A549 (cell line): ENCODE measurements around the gene KAT7. TPM values are rescaled to one million over a fixed set of nuclear protein-coding genes. Genes with fewer than 3 reads are reported as not detected.

Source experiments
- ATAC-seq, 2 experiments: fragments of 200-7000 bp in 1 of 2; fragments of >200 bp in 1 of 2; cut with Nextera tagmentation in 1 of 2; cut with Tn5 transposase in 1 of 2; 3 replicates each; pipeline versions ENCODE4 v1.8.0 to v1.9.1; 2018 to 2020; ENCODE audit warnings: mild to moderate bottlenecking in 1 of 2, moderate library complexity in 1 of 2
- CTCF ChIA-PET: fragments of 300-600 bp; sonication (Branson Sonifier 250); formaldehyde crosslinking; extraction: SDS; loops from one replicate; lab custom pipeline; 2021; ENCODE audit warnings: antibody characterized with exemption, inconsistent platforms; lab: Yijun Ruan, JAX
- POLR2A ChIA-PET: fragments of 350-600 bp; formaldehyde crosslinking; extraction: SDS; loops from one replicate; lab custom pipeline; 2021; ENCODE audit warnings: antibody characterized with exemption, inconsistent platforms; lab: Yijun Ruan, JAX
- DNase-seq, 2 experiments: peaks; one replicate each; pipeline versions ENCODE4 v3.0.0 to v3.0.0-alpha.2; 2011 to 2016; ENCODE audit warnings: low read depth in 1 of 2, low spot score in 1 of 2
- FAIRE-seq: peaks from 2 replicates; lab custom pipeline; 2011; peaks lifted over from hg19 to GRCh38; lab: Jason Lieb, UNC
- H3K27ac ChIP-seq, 2 experiments: fragments of >200 bp; sonication (Bioruptor Twin); formaldehyde crosslinking; 3 replicates each; pipeline ENCODE4 v1.5.1; 2016 to 2017
- H3K4me1 ChIP-seq: fragments of >200 bp; sonication (Bioruptor Twin); formaldehyde crosslinking; 3 replicates; pipeline ENCODE4 v1.6.1; 2016
- H3K4me2 ChIP-seq: fragments of >200 bp; sonication (Bioruptor Twin); formaldehyde crosslinking; 3 replicates; pipeline ENCODE4 v1.6.1; 2016
- H3K4me3 ChIP-seq: fragments of >200 bp; sonication (Bioruptor Twin); formaldehyde crosslinking; 3 replicates; pipeline ENCODE4 v1.5.1; 2016
- H3K9me3 ChIP-seq: fragments of >200 bp; sonication (Bioruptor Twin); formaldehyde crosslinking; 3 replicates; pipeline ENCODE4 v1.6.1; 2016
- ATOH8 ChIP-seq: fragments of 250-450 bp; sonication (Bioruptor Pico); IDR thresholded peaks from 2 replicates; pipeline ENCODE4 v1.5.0; 2020; ENCODE audit warnings: low read depth, mild to moderate bottlenecking, moderate library complexity
- BCL3 ChIP-seq: fragments of >200 bp; sonication (Bioruptor Twin); formaldehyde crosslinking; IDR thresholded peaks from 3 replicates; pipeline ENCODE4 v1.6.1; 2016
- CBX8 ChIP-seq: fragments of 200-600 bp; sonication (generic); IDR thresholded peaks from 2 replicates; pipeline ENCODE4 v1.6.1; 2016
- CEBPB ChIP-seq, 2 experiments: fragments of >200 bp in 1 of 2; sonication (Bioruptor Twin) in 1 of 2; formaldehyde crosslinking in 1 of 2; IDR thresholded peaks; 2 replicates each; pipeline ENCODE4 v1.6.1; 2012 to 2016
- CTCF ChIP-seq: fragments of >200 bp; sonication (Bioruptor Twin); formaldehyde crosslinking; IDR thresholded peaks from 3 replicates; pipeline ENCODE4 v1.5.1; 2016
- EHF ChIP-seq: fragments of 250-450 bp; sonication (Bioruptor Pico); IDR thresholded peaks from 2 replicates; pipeline ENCODE4 v1.5.0; 2020; ENCODE audit warnings: mild to moderate bottlenecking
- ESRRA ChIP-seq: fragments of 150-350 bp; IDR thresholded peaks from 2 replicates; pipeline ENCODE4 v1.6.1; 2014; ENCODE audit warnings: mild to moderate bottlenecking, low read length, borderline replicate concordance
- FOSB ChIP-seq: fragments of 250-450 bp; sonication (Bioruptor Pico); IDR thresholded peaks from 2 replicates; pipeline ENCODE4 v1.5.0; 2020; ENCODE audit warnings: mild to moderate bottlenecking, moderate library complexity
- FOSL2 ChIP-seq, 2 experiments: fragments of 450-650 bp in 1 of 2; fragments of >200 bp in 1 of 2; sonication (Bioruptor Twin) in 1 of 2; formaldehyde crosslinking; IDR thresholded peaks; 2 replicates each; pipeline versions ENCODE4 v1.5.0 to v1.6.1; 2016 to 2020; ENCODE audit warnings: mild to moderate bottlenecking in 1 of 2, moderate library complexity in 1 of 2
- FOXS1 ChIP-seq: fragments of 250-450 bp; sonication (Bioruptor Pico); IDR thresholded peaks from 2 replicates; pipeline ENCODE4 v1.5.0; 2020; ENCODE audit warnings: mild to moderate bottlenecking, moderate library complexity
- HDAC2 ChIP-seq: fragments of 200-600 bp; sonication (generic); IDR thresholded peaks from 2 replicates; pipeline ENCODE4 v1.6.1; 2016
- HMGXB4 ChIP-seq: fragments of 250-450 bp; sonication (Bioruptor Pico); IDR thresholded peaks from 2 replicates; pipeline ENCODE4 v1.5.0; 2021; ENCODE audit warnings: mild to moderate bottlenecking, moderate library complexity, borderline replicate concordance
- HOXA7 ChIP-seq: fragments of 250-450 bp; sonication (Bioruptor Pico); IDR thresholded peaks from 2 replicates; pipeline ENCODE4 v1.5.0; 2020; ENCODE audit warnings: mild to moderate bottlenecking, moderate library complexity
- HOXB13 ChIP-seq: fragments of 250-450 bp; sonication (Bioruptor Pico); IDR thresholded peaks from 2 replicates; pipeline ENCODE4 v1.5.0; 2020; ENCODE audit warnings: low read depth, mild to moderate bottlenecking, moderate library complexity
- MAFK ChIP-seq: fragments of 450-650 bp; IDR thresholded peaks from 2 replicates; pipeline ENCODE4 v1.6.1; 2014; ENCODE audit not compliant: partially characterized antibody
- MYC ChIP-seq: IDR thresholded peaks from 2 replicates; pipeline ENCODE4 v1.6.1; 2012; ENCODE audit warnings: mild to moderate bottlenecking, inconsistent platforms, low read length, improper control_type of control experiment, borderline replicate concordance
- NFE2L2 ChIP-seq: fragments of 150-350 bp; conservative IDR thresholded peaks from 2 replicates; pipeline ENCODE4 v1.6.1; 2014; ENCODE audit warnings: low read length
- NR3C1 ChIP-seq: fragments of >200 bp; sonication (Bioruptor Twin); formaldehyde crosslinking; IDR thresholded peaks from 3 replicates; pipeline ENCODE4 v1.6.1; 2017
- PBX3 ChIP-seq: IDR thresholded peaks from 2 replicates; pipeline ENCODE4 v1.6.1; 2012
- POLR2AphosphoS2 ChIP-seq: conservative IDR thresholded peaks from 2 replicates; pipeline ENCODE4 v1.6.1; 2012; ENCODE audit warnings: low read length, improper control_type of control experiment, inconsistent platforms
- RCOR1 ChIP-seq: fragments of 150-350 bp; IDR thresholded peaks from 2 replicates; pipeline ENCODE4 v1.6.1; 2014; ENCODE audit warnings: antibody characterized with exemption, low read length, low read depth
- RNF2 ChIP-seq: fragments of 200-600 bp; sonication (generic); IDR thresholded peaks from 2 replicates; pipeline ENCODE4 v1.6.1; 2016; ENCODE audit warnings: low read depth, mild to moderate bottlenecking, antibody characterized with exemption, moderate library complexity, borderline replicate concordance
- SMC3 ChIP-seq: fragments of >200 bp; sonication (Bioruptor Twin); formaldehyde crosslinking; IDR thresholded peaks from 3 replicates; pipeline ENCODE4 v1.6.1; 2018; ENCODE audit warnings: inconsistent platforms
- SREBF2 ChIP-seq: fragments of 450-650 bp; IDR thresholded peaks from 2 replicates; pipeline ENCODE4 v1.6.1; 2014; ENCODE audit warnings: mild to moderate bottlenecking, moderate library complexity
- TFCP2L1 ChIP-seq: fragments of 250-450 bp; sonication (Bioruptor Pico); IDR thresholded peaks from 2 replicates; pipeline ENCODE4 v1.5.0; 2021; ENCODE audit warnings: mild to moderate bottlenecking
- ZFP36 ChIP-seq: fragments of 450-650 bp; IDR thresholded peaks from 2 replicates; pipeline ENCODE4 v1.6.1; 2014; ENCODE audit warnings: borderline replicate concordance; ENCODE audit not compliant: partially characterized antibody
- ZNF302 ChIP-seq: fragments of 250-450 bp; sonication (Bioruptor Pico); IDR thresholded peaks from 2 replicates; pipeline ENCODE4 v1.9.0; 2021; ENCODE audit warnings: inconsistent platforms, mild to moderate bottlenecking, moderate library complexity
- WGBS: methylation state at CpG from one replicate; pipeline ENCODE4 v1.1.6; 2017; ENCODE audit errors: missing lambda C conversion rate; 5-methylcytosine and 5-hydroxymethylcytosine counted together
- polyA plus RNA-seq, 4 experiments: library from polyadenylated mRNA; depleted of rRNA in 3 of 4; stranded (reverse); fragments of >200 nt; fragmentation: RNase III in 1 of 4; extraction: RNeasy Plus Mini Kit Qiagen cat#74134 plus additional on column Dnase treatment in 1 of 4; gene quantifications; 2 replicates in 3 of 4; 3 replicates in 1 of 4; pipeline ENCODE4 v1.2.3, GENCODE V29; 2011 to 2017

The KAT7 gene
- polyA plus RNA-seq, 2 of the 4 experiments (the other 2 are of a cell fraction), result 33.2 to 48.7 TPM

- no peak for FAIRE-seq
- TF ChIP-seq HOXB13, result no peak
- no peak for TF ChIP-seq ATOH8 (CRISPR knock-in tag)
- no peak for TF ChIP-seq CTCF
- no peak for TF ChIP-seq BCL3
- no peak for TF ChIP-seq PBX3
- no peak for TF ChIP-seq HOXA7 (CRISPR knock-in tag)
- TF ChIP-seq NR3C1, result no peak
- TF ChIP-seq EHF (CRISPR knock-in tag), result no peak
- TF ChIP-seq CEBPB (IDR thresholded peaks at IDR 0.05), result no peak
- TF ChIP-seq ZNF302, result no peak
- TF ChIP-seq MAFK, result no peak
- DNase-seq, result no peak
- H3K27ac ChIP-seq, result no peak overlapping the region
- 91% methylated on average over 7 of the region's 7 CpGs for WGBS
- CTCF ChIA-PET, result interaction anchor here (1.1 to 9.3 kb wide), 6 partner anchors 11 to 264 kb away, joined by 3 to 62 read pairs (median 6); partner anchors contain the start of gene DLX3
- ATAC-seq, result no peak
- POLR2A ChIA-PET, result no interaction called here
- no peak overlapping the region for H3K4me2 ChIP-seq
- no peak overlapping the region for H3K4me3 ChIP-seq
- peaks cover 47% of the 10 kb centered on the region for H3K4me1 ChIP-seq
- no peaks in the 10 kb centered on the region for H3K9me3 ChIP-seq
Observed at GRCh38 chr17:49832840-49833599, 44.5 kb downstream of the KAT7 start.

- H3K4me1 ChIP-seq, result peaks cover 44% of the 10 kb centered on the region
- H3K27ac ChIP-seq, result no peak overlapping the region
- no peak overlapping the region for H3K4me3 ChIP-seq
- H3K9me3 ChIP-seq, result no peaks in the 10 kb centered on the region
- TF ChIP-seq RCOR1 (no peak), CBX8 (no peak), CEBPB (IDR thresholded peaks at IDR 0.05) (no peak), FOSL2 (IDR thresholded peaks at IDR 0.05) (no peak), FOSL2 (CRISPR knock-in tag; IDR thresholded peaks at IDR 0.05) (no peak), ESRRA (no peak), HDAC2 (no peak), PBX3 (no peak), POLR2AphosphoS2 (no peak), RNF2 (no peak), FOSB (CRISPR knock-in tag) (no peak), MAFK (no peak), MYC (no peak), ZFP36 (no peak), EHF (CRISPR knock-in tag) (no peak), HMGXB4 (no peak), SMC3 (no peak), NFE2L2 (no peak), TFCP2L1 (CRISPR knock-in tag) (no peak), FOXS1 (CRISPR knock-in tag) (no peak), SREBF2 (no peak)
- TF ChIP-seq, all 56 proteins: peak for 0
- no peak overlapping the region for H3K4me2 ChIP-seq
- CTCF ChIA-PET, result interaction anchor here (0.7 to 9.3 kb wide), 9 partner anchors 8 to 267 kb away, joined by 3 to 62 read pairs (median 4); partner anchors contain the start of gene DLX3
- DNase-seq (no peak), ATAC-seq (no peak), FAIRE-seq (no peak)
- 94% methylated on average over 19 of the region's 19 CpGs for WGBS
- POLR2A ChIA-PET, result no interaction called here
Observed at GRCh38 chr17:49834118-49834743, 45.8 kb downstream of the KAT7 start.
